ENCODE measurements around the gene SLC38A7.

DNA sequence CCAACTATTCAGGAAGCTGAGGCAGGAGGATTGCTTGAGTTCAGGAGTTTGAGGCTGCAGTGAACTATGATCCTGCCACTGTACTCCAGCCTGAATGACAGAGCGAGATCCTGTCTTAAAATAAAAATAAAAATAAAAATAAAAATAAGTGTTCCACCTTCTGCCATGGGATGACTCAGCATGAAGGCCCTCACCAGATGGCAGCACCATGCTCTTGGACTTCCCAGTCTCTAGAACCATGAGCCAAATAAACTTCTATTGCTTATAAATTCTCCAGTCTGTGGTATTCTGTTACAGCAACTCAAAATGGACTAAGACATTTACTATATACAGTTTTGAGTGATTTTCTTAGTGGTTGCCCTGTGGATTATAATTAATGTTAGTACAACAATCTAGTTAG lies 7.9 kb upstream of the SLC38A7 start:
- TF ChIP-seq POLR2AphosphoS5 (IDR thresholded peaks at IDR 0.05; ENCODE audit: low read depth, low read length) (no peak), FOXP2 (optimal IDR thresholded peaks at IDR 0.05; ENCODE audit: borderline replicate concordance, extremely low read depth, extremely low read length, insufficient read depth) (no peak), TAF1 (IDR thresholded peaks at IDR 0.05; ENCODE audit: borderline replicate concordance, insufficient read depth, low read length) (no peak)
- TF ChIP-seq, protein P1, sequence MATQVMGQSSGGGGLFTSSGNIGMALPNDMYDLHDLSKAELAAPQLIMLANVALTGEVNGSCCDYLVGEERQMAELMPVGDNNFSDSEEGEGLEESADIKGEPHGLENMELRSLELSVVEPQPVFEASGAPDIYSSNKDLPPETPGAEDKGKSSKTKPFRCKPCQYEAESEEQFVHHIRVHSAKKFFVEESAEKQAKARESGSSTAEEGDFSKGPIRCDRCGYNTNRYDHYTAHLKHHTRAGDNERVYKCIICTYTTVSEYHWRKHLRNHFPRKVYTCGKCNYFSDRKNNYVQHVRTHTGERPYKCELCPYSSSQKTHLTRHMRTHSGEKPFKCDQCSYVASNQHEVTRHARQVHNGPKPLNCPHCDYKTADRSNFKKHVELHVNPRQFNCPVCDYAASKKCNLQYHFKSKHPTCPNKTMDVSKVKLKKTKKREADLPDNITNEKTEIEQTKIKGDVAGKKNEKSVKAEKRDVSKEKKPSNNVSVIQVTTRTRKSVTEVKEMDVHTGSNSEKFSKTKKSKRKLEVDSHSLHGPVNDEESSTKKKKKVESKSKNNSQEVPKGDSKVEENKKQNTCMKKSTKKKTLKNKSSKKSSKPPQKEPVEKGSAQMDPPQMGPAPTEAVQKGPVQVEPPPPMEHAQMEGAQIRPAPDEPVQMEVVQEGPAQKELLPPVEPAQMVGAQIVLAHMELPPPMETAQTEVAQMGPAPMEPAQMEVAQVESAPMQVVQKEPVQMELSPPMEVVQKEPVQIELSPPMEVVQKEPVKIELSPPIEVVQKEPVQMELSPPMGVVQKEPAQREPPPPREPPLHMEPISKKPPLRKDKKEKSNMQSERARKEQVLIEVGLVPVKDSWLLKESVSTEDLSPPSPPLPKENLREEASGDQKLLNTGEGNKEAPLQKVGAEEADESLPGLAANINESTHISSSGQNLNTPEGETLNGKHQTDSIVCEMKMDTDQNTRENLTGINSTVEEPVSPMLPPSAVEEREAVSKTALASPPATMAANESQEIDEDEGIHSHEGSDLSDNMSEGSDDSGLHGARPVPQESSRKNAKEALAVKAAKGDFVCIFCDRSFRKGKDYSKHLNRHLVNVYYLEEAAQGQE (IDR thresholded peaks at IDR 0.05; ENCODE audit: insufficient read depth in 1 of 2, low read depth in 2 of 2, low read length in 2 of 2): no peak
